Fibroblast of pulmonary artery (primary cell): ENCODE results near the gene TJP3.

Experiments used
- DNase-seq: peaks from one replicate; pipeline ENCODE4 v3.0.0-alpha.2; 2010; ENCODE audit warnings: low read depth
- H3K4me3 ChIP-seq: replicated peaks from 2 replicates; pipeline ENCODE4 v1.5.1; 2011; ENCODE audit warnings: low read depth, mild to moderate bottlenecking, control low read depth, low read length, moderate library complexity
- CTCF ChIP-seq: IDR thresholded peaks from 2 replicates; pipeline ENCODE4 v1.5.1; 2011; ENCODE audit warnings: mild to moderate bottlenecking, control low read depth, low read length, inconsistent platforms; ENCODE audit errors: missing control alignments

Gene TJP3

GRCh38 chr19:3707868-3708206 lies 347 bp upstream of the TJP3 start:
- no peak overlapping the region for H3K4me3 ChIP-seq
- DNase-seq = no peak
- TF ChIP-seq CTCF = no peak

GRCh38 chr19:3710265-3710812 lies 2.2 kb downstream of the TJP3 start:
- H3K4me3 ChIP-seq = no peak overlapping the region
- peak; percentile 38 for DNase-seq
- no peak for TF ChIP-seq CTCF

GRCh38 chr19:3712663-3713611 lies 4.8 kb downstream of the TJP3 start:
- DNase-seq = no peak
- no peak overlapping the region for H3K4me3 ChIP-seq
- TF ChIP-seq CTCF = no peak

- no peak for DNase-seq
- no peak overlapping the region for H3K4me3 ChIP-seq
- TF ChIP-seq CTCF = no peak
Observed at GRCh38 chr19:3716147-3716668, 8.0 kb downstream of the TJP3 start.

GRCh38 chr19:3719868-3720267 lies 11.7 kb downstream of the TJP3 start:
- no peak for TF ChIP-seq CTCF
- no peak overlapping the region for H3K4me3 ChIP-seq
- no peak for DNase-seq

GRCh38 chr19:3720349-3720917 lies 12.2 kb downstream of the TJP3 start:
- TF ChIP-seq CTCF = no peak
- H3K4me3 ChIP-seq = no peak overlapping the region
- no peak for DNase-seq
